Activated CD8-positive, alpha-beta T cell treated with anti-CD3 and anti-CD28 coated beads, Interleukin-2, amount 10 ng/mL, durations not matched to agents 7 days and 5 days (primary cell): Measurements from ENCODE around the gene PTPA. TPM values are rescaled to one million over a fixed set of nuclear protein-coding genes. Genes with fewer than 3 reads are reported as not detected.

Source experiments
- ATAC-seq: fragments of 150-1000 bp; cut with Tn5 transposase; one replicate; pipeline ENCODE4 v1.10.0; 2021; ENCODE audit warnings: moderate library complexity
- CTCF ChIA-PET: fragments of 350-600 bp; sonication (Branson Sonifier 250); formaldehyde crosslinking; loops from one replicate; lab custom pipeline; 2021; ENCODE audit warnings: antibody characterized with exemption; lab: Charles Lee
- POLR2A ChIA-PET: fragments of 350-600 bp; sonication (Branson Sonifier 250); formaldehyde crosslinking; loops from one replicate; lab custom pipeline; 2021; ENCODE audit warnings: antibody characterized with exemption; lab: Charles Lee
- DNase-seq: peaks from one replicate; pipeline ENCODE4 v3.0.0-alpha.2; 2020
- H3K27ac Mint-ChIP-seq: one replicate; pipeline ENCODE4 v1.8.0; 2021; ENCODE audit warnings: mild to moderate bottlenecking, mixed read lengths
- H3K27me3 Mint-ChIP-seq: one replicate; pipeline ENCODE4 v1.8.0; 2021; ENCODE audit warnings: low read depth, mixed read lengths
- H3K36me3 Mint-ChIP-seq: one replicate; pipeline ENCODE4 v1.8.0; 2021; ENCODE audit warnings: low read depth, mixed read lengths
- H3K4me1 Mint-ChIP-seq: one replicate; pipeline ENCODE4 v1.8.0; 2021; ENCODE audit warnings: low read depth, mixed read lengths
- H3K4me3 Mint-ChIP-seq: one replicate; pipeline ENCODE4 v1.8.0; 2021; ENCODE audit warnings: mild to moderate bottlenecking, mixed read lengths
- H3K9me3 Mint-ChIP-seq: one replicate; pipeline ENCODE4 v1.8.0; 2022; ENCODE audit warnings: mixed read lengths; ENCODE audit not compliant: insufficient read depth
- total RNA-seq, 2 experiments: library from RNA; stranded (reverse); gene quantifications; one replicate each; pipeline ENCODE4 v1.2.3, GENCODE V29; 2021

PTPA gene
- total RNA-seq, 2 experiments from 2014 or later = 114 to 125 TPM

DNA sequence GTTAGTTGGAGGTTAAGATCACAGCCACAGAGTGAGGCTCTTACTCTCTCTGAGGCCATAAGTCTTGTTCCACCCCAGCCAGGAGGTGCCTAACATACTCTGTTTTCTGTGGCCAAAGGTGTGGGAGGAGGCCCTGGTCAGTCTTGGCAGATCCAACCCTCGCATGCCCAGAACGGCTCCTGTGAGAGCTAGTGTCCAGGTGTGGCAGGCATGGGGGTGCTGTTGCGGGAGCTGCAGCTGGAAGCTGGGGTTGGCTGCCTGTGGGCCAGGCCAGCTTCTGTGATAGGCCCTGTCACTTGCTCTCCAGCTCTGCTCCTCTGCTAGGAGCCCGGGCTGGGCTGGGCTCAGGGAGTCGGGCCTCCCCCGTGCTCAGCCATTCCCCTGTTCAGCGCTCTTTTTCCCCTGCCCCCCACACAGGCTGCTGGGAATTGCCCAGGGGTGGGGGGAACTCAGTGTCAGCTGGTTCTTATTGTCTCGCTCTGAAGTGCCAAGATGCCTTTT is 35.3 kb downstream of the PTPA start:
- no peak overlapping the region for H3K4me3 Mint-ChIP-seq
- no peak for DNase-seq
- H3K4me1 Mint-ChIP-seq = peaks cover 33% of the 10 kb centered on the region
- peaks cover 21% of the 10 kb centered on the region for H3K36me3 Mint-ChIP-seq
- ChIA-PET CTCF (interaction anchor here (0.9 to 1.4 kb wide), 2 partner anchors 15 to 27 kb away, joined by 3 to 7 read pairs; no protein-coding TSS in a partner anchor), POLR2A (interaction anchor here (0.5 to 0.6 kb wide), 2 partner anchors 61 to 490 kb away, joined by 3 read pairs; no protein-coding TSS in a partner anchor)
- no peak for ATAC-seq
- no peaks in the 10 kb centered on the region for H3K27me3 Mint-ChIP-seq
- peak overlapping the region; percentile 70 for H3K27ac Mint-ChIP-seq
- H3K9me3 Mint-ChIP-seq = no peaks in the 10 kb centered on the region

DNA sequence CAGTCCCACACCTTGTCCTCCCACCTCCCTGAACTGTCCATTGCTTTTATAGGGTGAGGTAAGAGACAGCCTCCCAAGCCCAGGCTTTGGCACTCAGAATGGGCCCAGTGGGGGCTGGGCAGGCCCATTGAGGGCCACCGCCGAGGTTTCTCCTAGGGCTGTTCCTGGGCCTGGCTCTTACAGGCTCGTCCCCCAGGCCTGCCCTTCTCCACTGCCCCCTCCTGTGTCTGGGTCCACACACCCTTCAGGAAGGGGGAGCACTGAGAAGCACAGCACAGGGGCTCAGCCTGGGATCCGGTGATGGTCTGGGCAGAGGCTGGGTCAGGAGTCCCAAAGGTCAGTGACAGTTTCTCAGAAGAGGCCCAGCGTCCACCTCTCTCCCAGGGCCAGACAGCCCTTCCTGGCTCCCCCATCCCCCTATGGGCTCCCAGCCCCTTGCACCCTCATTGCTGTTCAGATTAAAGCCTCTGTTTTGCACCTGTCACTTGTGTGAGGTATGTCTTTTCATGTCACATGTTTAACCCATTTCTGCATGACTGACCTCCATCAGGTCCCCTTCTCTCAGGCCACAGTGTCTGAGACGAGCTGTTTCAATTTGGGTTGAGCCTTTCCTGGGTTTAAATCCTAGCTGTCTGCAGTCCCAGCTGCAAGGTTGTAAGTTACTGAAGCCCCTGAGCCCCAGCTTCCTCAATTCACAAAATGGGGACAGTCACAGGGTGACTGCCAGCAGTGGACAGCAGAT is 37.4 kb downstream of the PTPA start:
- no peaks in the 10 kb centered on the region for H3K27me3 Mint-ChIP-seq
- ATAC-seq (no peak), DNase-seq (no peak)
- peaks cover 12% of the 10 kb centered on the region for H3K36me3 Mint-ChIP-seq
- ChIA-PET POLR2A (no interaction called here), CTCF (interaction anchor here (0.6 to 1.0 kb wide), 3 partner anchors 10 to 981 kb away, joined by 3 to 4 read pairs (median 3); no protein-coding TSS in a partner anchor)
- no peak overlapping the region for H3K4me3 Mint-ChIP-seq
- peaks cover 13% of the 10 kb centered on the region for H3K4me1 Mint-ChIP-seq
- H3K27ac Mint-ChIP-seq = peak overlapping the region; percentile 70
- no peaks in the 10 kb centered on the region for H3K9me3 Mint-ChIP-seq

DNA sequence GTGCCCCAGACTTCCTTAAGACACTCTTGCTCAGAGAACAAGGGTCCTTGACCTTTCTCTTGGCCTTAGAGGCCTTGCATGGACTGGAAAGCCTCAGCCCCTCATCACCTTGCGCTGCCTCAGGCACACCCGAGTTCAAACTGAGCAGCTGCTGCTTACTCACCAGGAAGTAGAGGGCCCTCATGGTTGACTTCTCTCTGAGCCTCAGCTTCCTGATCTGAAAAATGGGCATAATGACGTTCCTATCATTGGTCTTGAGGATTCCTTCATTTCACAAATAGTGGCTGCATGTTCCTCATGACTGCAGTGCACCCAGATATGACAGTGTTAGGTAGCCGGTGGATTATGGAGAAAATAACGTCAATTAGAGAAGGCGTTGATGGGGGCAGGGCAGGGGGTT is 38.2 kb downstream of the PTPA start:
- ChIA-PET POLR2A (no interaction called here), CTCF (interaction anchor here (0.6 to 1.0 kb wide), 3 partner anchors 11 to 980 kb away, joined by 3 to 4 read pairs (median 3); no protein-coding TSS in a partner anchor)
- Mint-ChIP-seq H3K4me1 (peaks cover 8% of the 10 kb centered on the region), H3K9me3 (no peaks in the 10 kb centered on the region), H3K27me3 (no peaks in the 10 kb centered on the region), H3K27ac (peak overlapping the region; percentile 70), H3K4me3 (no peak overlapping the region), H3K36me3 (peaks cover 6% of the 10 kb centered on the region)
- DNase-seq (no peak), ATAC-seq (no peak)

DNA sequence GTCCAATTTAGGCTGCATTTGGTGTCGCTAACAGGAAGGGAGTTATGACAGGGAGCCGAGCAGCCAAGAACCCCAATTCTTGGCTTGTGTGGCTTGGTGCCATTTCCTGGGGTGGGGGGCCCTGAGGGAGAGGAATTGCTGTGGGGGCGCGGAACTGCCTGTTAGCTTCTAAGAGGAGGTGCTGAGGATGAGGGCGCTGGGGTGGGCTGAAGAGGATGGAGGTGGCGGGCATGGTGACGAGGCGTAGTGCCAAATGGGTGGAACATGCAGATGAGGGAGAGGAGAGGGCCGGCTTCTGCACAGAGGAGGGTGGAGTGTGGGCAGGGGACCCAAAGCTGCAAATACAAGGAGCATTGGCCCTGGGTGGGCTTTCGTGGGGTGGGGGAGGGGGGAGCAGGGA is 38.9 kb downstream of the PTPA start:
- Mint-ChIP-seq H3K4me3 (no peak overlapping the region), H3K27ac (peak overlapping the region; percentile 73), H3K9me3 (no peaks in the 10 kb centered on the region), H3K4me1 (peaks cover 8% of the 10 kb centered on the region), H3K27me3 (no peaks in the 10 kb centered on the region), H3K36me3 (peaks cover 6% of the 10 kb centered on the region)
- DNase-seq (no peak), ATAC-seq (no peak)
- CTCF ChIA-PET = interaction anchor here (1.5 kb wide), 1 partner anchor 19 kb away, joined by 7 read pairs; no protein-coding TSS in a partner anchor
- POLR2A ChIA-PET = no interaction called here

DNA sequence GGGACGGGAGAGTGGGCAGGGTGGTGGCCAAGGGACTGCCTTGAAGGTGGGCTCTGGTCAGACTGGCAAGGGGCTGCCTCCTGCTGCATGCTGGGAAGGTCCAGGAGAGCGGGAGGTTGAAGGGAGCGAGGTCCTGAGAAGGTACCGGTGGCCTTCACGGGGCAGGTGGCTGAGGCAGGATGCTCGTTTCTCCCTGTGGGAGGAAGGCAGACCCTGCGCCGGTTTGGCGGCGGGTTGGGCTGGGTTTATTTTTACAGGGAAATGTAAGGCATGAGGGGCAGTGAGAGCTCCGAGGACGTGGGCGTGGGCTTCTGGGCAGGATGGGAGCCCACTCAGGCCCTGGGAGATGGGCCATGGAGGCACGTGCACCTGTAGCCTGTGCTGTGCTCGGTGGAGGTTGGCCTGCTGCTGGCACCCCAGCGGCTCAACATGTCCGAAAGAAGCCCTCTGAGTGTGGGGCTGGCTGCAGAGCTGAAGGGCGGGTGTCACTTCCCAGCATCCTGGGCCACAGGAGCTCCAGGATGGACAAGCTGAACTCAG is 39.5 kb downstream of the PTPA start:
- H3K36me3 Mint-ChIP-seq = peaks cover 6% of the 10 kb centered on the region
- H3K27me3 Mint-ChIP-seq = no peaks in the 10 kb centered on the region
- H3K4me3 Mint-ChIP-seq = no peak overlapping the region
- no peak overlapping the region for H3K27ac Mint-ChIP-seq
- DNase-seq = no peak
- no peaks in the 10 kb centered on the region for H3K9me3 Mint-ChIP-seq
- H3K4me1 Mint-ChIP-seq = peaks cover 8% of the 10 kb centered on the region
- no peak for ATAC-seq
- POLR2A ChIA-PET = no interaction called here
- CTCF ChIA-PET = interaction anchor here (1.2 to 3.6 kb wide), 3 partner anchors 8 to 23 kb away, joined by 7 to 28 read pairs (median 8); no protein-coding TSS in a partner anchor

DNA sequence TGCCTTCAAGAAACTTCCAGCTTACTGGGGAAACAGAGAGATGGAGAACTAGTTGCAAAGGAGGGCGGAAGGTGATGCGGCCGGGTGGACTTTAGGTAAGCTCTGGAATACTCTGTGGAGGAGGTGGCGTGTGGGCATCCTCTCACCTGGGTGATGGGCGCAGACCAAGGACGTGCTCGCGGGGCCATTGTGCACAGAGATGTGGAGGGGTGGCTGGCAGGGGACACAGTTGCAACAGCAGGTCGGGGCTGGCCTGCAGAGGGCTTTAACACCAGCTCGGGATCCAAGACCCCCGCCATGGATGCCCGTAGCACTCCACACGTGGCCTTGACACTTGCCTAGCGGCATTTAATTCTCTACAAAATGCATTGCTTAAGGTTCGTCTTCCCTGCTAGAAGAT is 40.3 kb downstream of the PTPA start:
- Mint-ChIP-seq H3K9me3 (no peaks in the 10 kb centered on the region), H3K27me3 (no peaks in the 10 kb centered on the region), H3K36me3 (peaks cover 6% of the 10 kb centered on the region), H3K4me1 (peaks cover 8% of the 10 kb centered on the region), H3K4me3 (no peak overlapping the region), H3K27ac (no peak overlapping the region)
- CTCF ChIA-PET = interaction anchor here (0.6 to 3.6 kb wide), 4 partner anchors 9 to 22 kb away, joined by 3 to 28 read pairs (median 8); no protein-coding TSS in a partner anchor
- DNase-seq = no peak
- POLR2A ChIA-PET = no interaction called here
- no peak for ATAC-seq

DNA sequence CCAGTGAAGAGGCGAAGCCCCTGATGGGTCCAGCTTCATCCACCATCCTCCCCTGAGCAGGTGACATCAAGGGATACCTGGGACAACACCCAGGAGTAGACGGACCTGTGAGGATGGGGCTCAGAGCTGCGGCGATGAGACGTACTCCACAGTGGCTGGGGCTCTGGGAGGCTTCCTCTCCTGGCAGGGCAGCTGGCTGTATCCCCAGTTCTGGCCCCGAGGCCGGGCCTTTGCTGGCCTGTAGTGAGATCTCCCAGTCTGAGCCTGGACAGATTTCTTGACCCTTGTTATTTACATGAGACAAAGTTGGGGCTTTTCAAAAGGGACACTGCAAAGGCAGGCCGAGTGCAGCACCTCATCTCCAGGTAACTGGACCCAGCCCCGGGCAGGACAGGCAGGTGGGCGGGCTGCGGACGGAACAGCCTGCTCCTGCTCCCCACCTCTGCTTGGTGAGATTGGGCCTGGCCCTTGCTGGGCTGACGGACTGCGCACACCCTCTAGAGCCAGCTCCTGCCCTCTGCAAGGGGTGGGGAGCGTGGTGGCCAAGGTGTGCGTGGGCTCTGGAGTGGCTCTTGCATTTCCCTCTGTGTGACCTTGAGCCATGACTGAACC is 43.8 kb downstream of the PTPA start:
- no peak for DNase-seq
- Mint-ChIP-seq H3K4me3 (no peak overlapping the region), H3K27me3 (no peaks in the 10 kb centered on the region), H3K36me3 (peaks cover 3% of the 10 kb centered on the region), H3K9me3 (no peaks in the 10 kb centered on the region), H3K4me1 (peaks cover 1% of the 10 kb centered on the region), H3K27ac (no peak overlapping the region)
- POLR2A ChIA-PET = interaction anchor here (0.9 kb wide), 1 partner anchor 14 kb away, joined by 3 read pairs; no protein-coding TSS in a partner anchor
- CTCF ChIA-PET = interaction anchor here (0.6 kb wide), 1 partner anchor 12 kb away, joined by 3 read pairs; no protein-coding TSS in a partner anchor
- ATAC-seq = no peak

DNA sequence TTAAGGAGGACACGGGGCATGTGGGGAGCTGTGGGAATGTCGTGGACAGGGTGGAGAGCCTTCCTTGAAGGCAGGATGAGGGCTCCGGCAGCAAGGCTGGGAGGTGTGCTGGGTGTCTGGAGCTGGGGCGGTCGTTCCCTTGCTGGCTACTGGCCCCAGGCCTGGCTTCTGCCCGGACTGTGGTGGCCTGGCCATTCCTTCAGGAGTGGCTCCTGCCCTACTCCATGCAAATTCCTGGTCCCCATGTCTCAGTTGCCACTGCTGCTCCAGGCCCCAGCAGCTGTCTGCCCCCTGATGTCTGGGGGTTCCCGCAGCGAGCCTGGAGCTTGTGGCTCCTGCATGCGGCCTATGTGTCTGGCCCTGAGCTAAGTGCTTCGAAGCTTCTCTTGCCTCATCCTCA is 44.9 kb downstream of the PTPA start:
- Mint-ChIP-seq H3K4me3 (no peak overlapping the region), H3K36me3 (peaks cover 2% of the 10 kb centered on the region), H3K27ac (no peak overlapping the region), H3K4me1 (no peaks in the 10 kb centered on the region), H3K9me3 (no peaks in the 10 kb centered on the region), H3K27me3 (no peaks in the 10 kb centered on the region)
- ChIA-PET CTCF (interaction anchor here (0.7 to 1.8 kb wide), 2 partner anchors 22 to 25 kb away, joined by 4 to 6 read pairs; partner anchors contain the start of gene IER5L), POLR2A (no interaction called here)
- DNase-seq = no peak
- ATAC-seq = no peak

DNA sequence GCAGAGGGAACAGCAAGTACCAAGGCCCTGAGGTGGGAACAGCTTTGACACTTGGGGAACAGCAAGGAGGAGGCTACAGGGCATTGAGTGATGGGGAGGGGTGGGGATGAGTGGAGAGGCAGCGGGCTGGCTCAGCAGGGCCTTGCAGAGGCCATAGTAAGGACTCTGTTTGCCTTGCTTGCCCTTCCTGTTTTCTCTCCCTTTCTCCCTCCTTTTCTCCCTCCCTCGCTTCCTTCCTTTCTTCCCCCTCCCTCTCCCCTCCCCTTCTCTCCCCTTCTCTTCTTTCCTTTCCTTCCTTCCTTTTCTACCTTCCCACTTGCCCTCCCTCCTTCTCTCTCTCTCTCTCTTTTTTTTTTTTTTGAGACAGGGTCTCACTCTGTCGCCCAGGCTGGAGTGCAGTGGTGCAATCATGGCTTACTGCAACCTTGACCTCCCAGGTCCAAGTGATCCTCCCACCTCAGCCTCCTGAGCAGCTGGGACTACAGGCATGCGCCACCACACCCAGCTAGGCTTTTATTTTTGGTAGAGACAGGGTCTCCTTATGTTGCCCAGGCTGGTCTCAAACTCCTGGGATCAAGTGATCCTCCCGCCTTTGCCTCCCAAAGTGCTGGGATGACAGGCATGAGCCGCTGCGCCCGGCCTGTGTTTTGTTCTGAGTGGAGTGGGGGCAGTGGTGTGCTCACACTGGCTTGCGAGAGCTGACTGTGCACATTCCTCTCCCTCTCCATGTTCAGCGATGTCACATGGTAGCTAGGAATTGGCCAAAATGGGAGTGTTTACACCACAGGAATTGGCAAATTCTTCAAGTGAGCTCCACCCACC is 49.7 kb downstream of the PTPA start:
- no peaks in the 10 kb centered on the region for H3K9me3 Mint-ChIP-seq
- DNase-seq (no peak), ATAC-seq (no peak)
- H3K4me3 Mint-ChIP-seq = no peak overlapping the region
- H3K4me1 Mint-ChIP-seq = no peaks in the 10 kb centered on the region
- ChIA-PET CTCF (interaction anchor here (0.9 to 5.0 kb wide), 3 partner anchors 13 to 29 kb away, joined by 3 to 34 read pairs (median 8); no protein-coding TSS in a partner anchor), POLR2A (interaction anchor here (0.6 kb wide), 2 partner anchors 17 to 453 kb away, joined by 3 read pairs; partner anchors contain the start of gene IER5L)
- no peak overlapping the region for H3K27ac Mint-ChIP-seq
- H3K36me3 Mint-ChIP-seq = no peaks in the 10 kb centered on the region
- no peaks in the 10 kb centered on the region for H3K27me3 Mint-ChIP-seq

DNA sequence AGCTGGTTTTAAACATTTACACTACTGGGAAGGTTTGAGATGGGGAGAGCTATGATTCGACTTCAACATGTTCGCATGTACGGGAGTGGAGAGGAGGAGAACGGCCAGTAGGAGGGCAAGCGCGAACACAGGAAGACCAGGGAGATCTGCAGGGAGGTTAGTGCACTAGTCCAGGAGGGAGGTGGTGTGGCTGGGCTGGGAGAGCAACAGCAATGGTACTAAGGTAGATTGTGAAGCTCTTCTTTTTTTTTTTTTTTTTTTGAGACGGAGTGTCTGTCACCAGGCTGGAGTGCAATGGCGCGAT is 50.3 kb downstream of the PTPA start:
- DNase-seq = no peak
- no peaks in the 10 kb centered on the region for H3K27me3 Mint-ChIP-seq
- ChIA-PET POLR2A (interaction anchor here (0.6 kb wide), 1 partner anchor 452 kb away, joined by 3 read pairs; no protein-coding TSS in a partner anchor), CTCF (interaction anchor here (0.9 to 5.0 kb wide), 3 partner anchors 13 to 30 kb away, joined by 3 to 34 read pairs (median 8); no protein-coding TSS in a partner anchor)
- H3K27ac Mint-ChIP-seq = peak overlapping the region; percentile 32
- H3K9me3 Mint-ChIP-seq = no peaks in the 10 kb centered on the region
- peaks cover 4% of the 10 kb centered on the region for H3K4me1 Mint-ChIP-seq
- no peak overlapping the region for H3K4me3 Mint-ChIP-seq
- no peak for ATAC-seq
- H3K36me3 Mint-ChIP-seq = no peaks in the 10 kb centered on the region
